NT2/D1 (cell line): Measurements from ENCODE around the gene BST1.

Experiments used
- DNase-seq: peaks from one replicate; pipeline ENCODE4 v3.0.0-alpha.2; 2011; ENCODE audit warnings: low read depth, low spot score
- H3K27me3 ChIP-seq: 2 replicates; pipeline ENCODE4 v1.6.0; 2011; ENCODE audit warnings: mild to moderate bottlenecking; ENCODE audit not compliant: insufficient read length, insufficient read depth
- H3K36me3 ChIP-seq: 2 replicates; pipeline ENCODE4 v1.6.1; 2011; ENCODE audit warnings: mild to moderate bottlenecking, low read length, mixed read lengths; ENCODE audit not compliant: insufficient read depth, insufficient read length
- H3K4me1 ChIP-seq: 2 replicates; pipeline ENCODE4 v1.5.1; 2011; ENCODE audit not compliant: insufficient read depth, insufficient read length
- H3K4me3 ChIP-seq: 2 replicates; pipeline ENCODE4 v1.5.1; 2011; ENCODE audit warnings: low read depth; ENCODE audit not compliant: insufficient read length
- H3K9ac ChIP-seq: 2 replicates; pipeline ENCODE4 v1.6.0; 2011; ENCODE audit warnings: low read depth; ENCODE audit not compliant: insufficient read length
- H3K9me3 ChIP-seq: 2 replicates; pipeline ENCODE4 v1.5.1; 2011; ENCODE audit warnings: mild to moderate bottlenecking, low read length; ENCODE audit not compliant: insufficient read depth
- SUZ12 ChIP-seq: IDR thresholded peaks from 2 replicates; pipeline ENCODE4 v1.6.1; 2011; ENCODE audit not compliant: insufficient read length, insufficient read depth; ENCODE audit errors: extremely low read depth
- YY1 ChIP-seq: IDR thresholded peaks from 2 replicates; pipeline ENCODE4 v1.6.1; 2011; ENCODE audit not compliant: insufficient read length, insufficient read depth
- ZNF274 ChIP-seq: IDR thresholded peaks from 2 replicates; pipeline ENCODE4 v1.6.1; 2011; ENCODE audit warnings: mild to moderate bottlenecking, low read depth, low read length

The BST1 gene

DNA sequence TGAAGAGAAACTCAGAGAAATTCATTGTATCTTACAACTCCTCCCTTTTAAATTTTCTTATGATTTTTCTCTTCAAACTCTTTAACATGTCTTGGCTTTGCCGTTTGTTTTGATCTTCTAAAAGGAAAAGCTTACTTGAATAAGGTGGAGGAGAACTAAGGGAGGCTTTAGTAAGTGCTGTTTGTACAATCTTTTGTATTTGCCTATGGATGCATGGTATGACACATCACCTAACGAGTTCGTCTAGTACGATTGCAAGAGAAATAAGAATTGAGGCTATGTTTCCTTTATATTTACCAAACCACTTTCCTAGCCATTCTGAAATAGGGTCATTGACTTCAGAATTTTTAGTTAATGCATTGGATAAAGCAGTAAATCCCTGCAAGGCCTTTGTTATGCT lies 8.4 kb upstream of the BST1 start:
- Histone ChIP-seq H3K4me1 (no peaks in the 10 kb centered on the region), H3K4me3 (no peak overlapping the region), H3K9me3 (peaks cover 40% of the 10 kb centered on the region), H3K9ac (no peak overlapping the region), H3K27me3 (no peaks in the 10 kb centered on the region), H3K36me3 (peaks cover 11% of the 10 kb centered on the region)
- TF ChIP-seq ZNF274 (no peak), YY1 (no peak), SUZ12 (no peak)
- DNase-seq: no peak

GRCh38 chr4:15695240-15695699 lies 7.6 kb upstream of the BST1 start:
- H3K4me1 ChIP-seq: no peaks in the 10 kb centered on the region
- H3K4me3 ChIP-seq: no peak overlapping the region
- H3K9me3 ChIP-seq: peaks cover 40% of the 10 kb centered on the region
- no peak overlapping the region for H3K9ac ChIP-seq
- H3K36me3 ChIP-seq: peaks cover 6% of the 10 kb centered on the region
- H3K27me3 ChIP-seq: no peaks in the 10 kb centered on the region
- peak; percentile 85 for DNase-seq
- TF ChIP-seq SUZ12 (no peak), YY1 (no peak), ZNF274 (no peak)

GRCh38 chr4:15695729-15696128 lies 7.1 kb upstream of the BST1 start:
- no peak overlapping the region for H3K4me3 ChIP-seq
- no peak for TF ChIP-seq ZNF274
- no peak for TF ChIP-seq YY1
- TF ChIP-seq SUZ12: no peak
- H3K4me1 ChIP-seq: no peaks in the 10 kb centered on the region
- H3K9ac ChIP-seq: no peak overlapping the region
- peaks cover 38% of the 10 kb centered on the region for H3K9me3 ChIP-seq
- peaks cover 6% of the 10 kb centered on the region for H3K36me3 ChIP-seq
- no peaks in the 10 kb centered on the region for H3K27me3 ChIP-seq
- DNase-seq: no peak

DNA sequence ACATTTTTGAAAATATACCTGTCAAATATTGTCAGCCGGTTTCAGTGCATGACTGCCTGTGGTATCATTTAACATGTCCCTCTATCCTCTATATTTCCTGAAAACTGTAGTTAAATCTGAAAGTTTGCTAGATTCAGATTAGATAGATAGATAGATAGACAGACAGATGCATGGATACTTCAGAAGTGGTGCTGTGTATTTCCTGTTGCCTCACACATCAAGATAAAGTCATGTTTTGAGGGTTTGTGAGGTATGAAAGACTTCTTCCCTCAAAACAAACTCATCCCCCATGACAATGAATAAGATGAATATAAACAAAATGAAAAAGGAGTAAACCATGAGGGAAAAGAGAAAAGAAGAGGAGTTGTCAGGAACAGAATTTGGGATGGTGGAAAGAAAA lies 6.0 kb upstream of the BST1 start:
- Histone ChIP-seq H3K36me3 (peaks cover 6% of the 10 kb centered on the region), H3K4me3 (no peak overlapping the region), H3K27me3 (peaks cover 1% of the 10 kb centered on the region), H3K9ac (no peak overlapping the region), H3K9me3 (peaks cover 27% of the 10 kb centered on the region), H3K4me1 (no peaks in the 10 kb centered on the region)
- DNase-seq: no peak
- no peak for TF ChIP-seq YY1
- TF ChIP-seq SUZ12: no peak
- TF ChIP-seq ZNF274: no peak

- Histone ChIP-seq H3K4me3 (peak overlapping the region; percentile 54), H3K9ac (no peak overlapping the region), H3K4me1 (no peaks in the 10 kb centered on the region), H3K27me3 (peaks cover 28% of the 10 kb centered on the region), H3K9me3 (peaks cover 7% of the 10 kb centered on the region), H3K36me3 (no peaks in the 10 kb centered on the region)
- no peak for DNase-seq
- TF ChIP-seq YY1 (no peak), ZNF274 (no peak), SUZ12 (no peak)
Observed at GRCh38 chr4:15703439-15703838, 574 bp downstream of the BST1 start.

DNA sequence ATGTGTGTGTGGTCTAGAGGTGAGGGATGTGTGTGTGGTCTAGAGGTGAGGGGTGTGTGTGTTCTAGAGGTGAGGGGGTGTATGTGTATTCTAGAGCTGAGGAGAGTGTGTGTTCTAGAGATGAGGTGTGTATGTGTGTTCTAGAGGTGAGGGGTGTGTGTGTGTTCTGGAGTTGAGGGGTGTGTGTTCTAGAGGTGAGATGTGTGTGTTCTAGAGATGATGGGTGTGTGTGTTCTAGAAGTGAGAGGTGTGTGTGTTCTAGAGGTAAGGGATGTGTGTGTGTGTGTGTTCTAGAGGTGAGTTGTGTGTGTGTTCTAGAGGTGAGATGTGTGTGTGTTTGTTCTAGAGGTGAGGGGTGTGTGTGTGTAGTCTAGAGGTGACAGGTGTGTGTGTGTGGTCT lies 1.3 kb downstream of the BST1 start:
- DNase-seq: no peak

GRCh38 chr4:15706646-15707362 lies 3.9 kb downstream of the BST1 start:
- H3K9ac ChIP-seq: no peak overlapping the region
- peaks cover 27% of the 10 kb centered on the region for H3K27me3 ChIP-seq
- no peaks in the 10 kb centered on the region for H3K36me3 ChIP-seq
- no peak overlapping the region for H3K4me3 ChIP-seq
- no peaks in the 10 kb centered on the region for H3K9me3 ChIP-seq
- no peaks in the 10 kb centered on the region for H3K4me1 ChIP-seq
- DNase-seq: no peak
- TF ChIP-seq YY1 (no peak), ZNF274 (no peak), SUZ12 (no peak)

More for the DNA sequence above, 1.3 kb downstream of the BST1 start:
- Histone ChIP-seq H3K4me3 (no peak overlapping the region), H3K27me3 (peaks cover 28% of the 10 kb centered on the region), H3K4me1 (no peaks in the 10 kb centered on the region), H3K9ac (no peak overlapping the region), H3K36me3 (no peaks in the 10 kb centered on the region), H3K9me3 (peaks cover 3% of the 10 kb centered on the region)
- TF ChIP-seq SUZ12 (no peak), ZNF274 (no peak), YY1 (no peak)
